Measurements from ENCODE around the gene SLC35E1. TPM values are rescaled to one million over a fixed set of nuclear protein-coding genes. Genes with fewer than 3 reads are reported as not detected.

The SLC35E1 gene
- total RNA-seq, 1 experiment from 2014 or later: 35.8 TPM

- Histone ChIP-seq H2AFZ (ENCODE audit: low read length) (no peak overlapping the region), H3K9me3 (ENCODE audit: control insufficient read depth, low read depth, low read length) (no peaks in the 10 kb centered on the region), H3K27me3 (ENCODE audit: insufficient read depth, low read length) (no peaks in the 10 kb centered on the region), H2AK5ac (ENCODE audit: insufficient read length, low read length) (no peak overlapping the region), H2BK5ac (ENCODE audit: insufficient read length, low read length) (no peak overlapping the region), H4K20me1 (ENCODE audit: control insufficient read depth, insufficient read depth, insufficient read length) (no peaks in the 10 kb centered on the region), H3K79me2 (ENCODE audit: insufficient read depth, low read length) (peaks cover 15% of the 10 kb centered on the region; the same call in 1 of the 2 replicates), H3T11ph (ENCODE audit: low read length) (no peak overlapping the region), H2BK120ac (ENCODE audit: low read depth, low read length, poor library complexity, severe bottlenecking) (no peak overlapping the region), H3K79me1 (ENCODE audit: insufficient read depth, low read depth, low read length, poor library complexity, severe bottlenecking) (peaks cover 12% of the 10 kb centered on the region), H3K4ac (ENCODE audit: low read depth, low read length) (no peak overlapping the region), H2BK15ac (ENCODE audit: low read depth, low read length) (no peak overlapping the region), H3K4me1 (ENCODE audit: insufficient read depth, low read length) (peaks cover 18% of the 10 kb centered on the region), H3K56ac (ENCODE audit: insufficient read length, low read depth, low read length) (no peak overlapping the region), H4K91ac (ENCODE audit: insufficient read length, low read depth, low read length) (no peak overlapping the region), H3K23ac (ENCODE audit: insufficient read length, low read depth, low read length) (no peak overlapping the region), H4K8ac (replicated peaks; ENCODE audit: insufficient read length, low read depth, low read length) (no peak overlapping the region), H3K9ac (ENCODE audit: extremely low read depth, insufficient read length, low read length) (no peak overlapping the region), H3K23me2 (ENCODE audit: insufficient read length, low read depth, low read length, poor library complexity, severe bottlenecking) (no peaks in the 10 kb centered on the region), H3K27ac (ENCODE audit: insufficient read length, low read depth, low read length) (no peak overlapping the region), H3K18ac (ENCODE audit: insufficient read length, low read depth, low read length) (no peak overlapping the region), H3K4me2 (ENCODE audit: insufficient read depth, insufficient read length, low read length) (no peak overlapping the region), H2BK12ac (ENCODE audit: insufficient read length, low read depth, low read length) (no peak overlapping the region), H4K5ac (ENCODE audit: insufficient read length, low read depth, low read length) (no peak overlapping the region), H2BK20ac (ENCODE audit: low read depth, low read length, poor library complexity, severe bottlenecking) (no peak overlapping the region), H3K14ac (ENCODE audit: insufficient read depth, low read length) (peak overlapping the region; percentile 0; the same call in 1 of the 2 replicates)
- Mint-ChIP-seq H3K4me1 (peaks cover 61 to 78% of the 10 kb centered on the region in 2 experiments), H3K4me3 (no peak overlapping the region; a peak in 1 of 5 replicates), H3K36me3 (ENCODE audit: insufficient read depth in 1 of 3, low read depth in 3 of 3) (no peaks in the 10 kb centered on the region), H3K9me3 (no peaks in the 10 kb centered on the region), H3K27me3 (ENCODE audit: low read depth) (no peaks in the 10 kb centered on the region), H3K27ac (peak overlapping the region in 2 of 3 experiments; percentile 82 to 85; a peak in 3 of 7 replicates)
- no CpG with 5 or more reads among the region's 20 CpGs for WGBS (ENCODE audit: extremely low coverage, insufficient read length, low lambda C conversion rate)
- no peak for DNase-seq
- no peak for TF ChIP-seq CTCF (conservative IDR thresholded peaks at IDR 0.05)
Observed at GRCh38 chr19:16586991-16587832, 15.0 kb upstream of the SLC35E1 start.
